Stimulated activated naive CD8-positive, alpha-beta T cell treated with anti-CD3 and anti-CD28 coated beads, Interleukin-15, Interleukin-2, amounts not matched to agents 100 U/mL and 50 U/mL, for 24 hours (primary cell): ENCODE measurements around the gene CACHD1.
A peak's percentile ranks its signal among the peaks of the same experiment; 100 is the strongest.

Experiments
- ATAC-seq: fragments of 150-1000 bp; cut with Tn5 transposase; one replicate; pipeline ENCODE4 v1.10.0; 2021
- DNase-seq: peaks from one replicate; pipeline ENCODE4 v3.0.0; 2021

The CACHD1 gene

GRCh38 chr1:64523413-64524337 lies 53.7 kb downstream of the CACHD1 start:
- ATAC-seq (no peak), DNase-seq (no peak)

GRCh38 chr1:64524614-64525013 lies 54.7 kb downstream of the CACHD1 start:
- no peak for DNase-seq

GRCh38 chr1:64525116-64525686 lies 55.3 kb downstream of the CACHD1 start:
- no peak for ATAC-seq
- no peak for DNase-seq

More at GRCh38 chr1:64524614-64525013, 54.7 kb downstream of the CACHD1 start:
- no peak for ATAC-seq

GRCh38 chr1:64526312-64526711 lies 56.4 kb downstream of the CACHD1 start:
- DNase-seq (no peak), ATAC-seq (no peak)

- ATAC-seq (peak; percentile 36), DNase-seq (no peak)
These were observed 57.2 kb downstream of the CACHD1 start for GRCh38 chr1:64527165-64527564.

GRCh38 chr1:64527786-64528185 lies 57.9 kb downstream of the CACHD1 start:
- no peak for ATAC-seq
- DNase-seq: no peak

- ATAC-seq (no peak), DNase-seq (no peak)
These were observed 61.2 kb downstream of the CACHD1 start for GRCh38 chr1:64530969-64531692.

- DNase-seq (no peak), ATAC-seq (no peak)
These were observed 62.7 kb downstream of the CACHD1 start for GRCh38 chr1:64532646-64533045.

GRCh38 chr1:64535938-64536835 lies 66.3 kb downstream of the CACHD1 start:
- DNase-seq (no peak), ATAC-seq (no peak)

- ATAC-seq (no peak), DNase-seq (no peak)
These were observed 67.0 kb downstream of the CACHD1 start for GRCh38 chr1:64536836-64537490.

- DNase-seq (no peak), ATAC-seq (no peak)
These were observed 68.0 kb downstream of the CACHD1 start for GRCh38 chr1:64537942-64538341.

- DNase-seq (no peak), ATAC-seq (no peak)
These were observed 68.5 kb downstream of the CACHD1 start for GRCh38 chr1:64538389-64538788.

- no peak for DNase-seq
- ATAC-seq: no peak
These were observed 69.4 kb downstream of the CACHD1 start for GRCh38 chr1:64539289-64539688.

- DNase-seq: no peak
These were observed 69.9 kb downstream of the CACHD1 start for GRCh38 chr1:64539781-64540218.

GRCh38 chr1:64540265-64540791 lies 70.4 kb downstream of the CACHD1 start:
- DNase-seq (no peak), ATAC-seq (no peak)

More at GRCh38 chr1:64539781-64540218, 69.9 kb downstream of the CACHD1 start:
- ATAC-seq: no peak

- DNase-seq: no peak
- ATAC-seq: no peak
These were observed 72.2 kb downstream of the CACHD1 start for GRCh38 chr1:64542118-64542517.

GRCh38 chr1:64543831-64544230 lies 73.9 kb downstream of the CACHD1 start:
- no peak for DNase-seq

GRCh38 chr1:64545118-64545843 lies 75.4 kb downstream of the CACHD1 start:
- no peak for DNase-seq
- ATAC-seq: no peak

More at GRCh38 chr1:64543831-64544230, 73.9 kb downstream of the CACHD1 start:
- no peak for ATAC-seq

GRCh38 chr1:64546013-64546412 lies 76.1 kb downstream of the CACHD1 start:
- no peak for DNase-seq
- no peak for ATAC-seq
